ENCODE results near the gene SLC6A6. TPM values are rescaled to one million over a fixed set of nuclear protein-coding genes. Genes with fewer than 3 reads are reported as not detected.

The SLC6A6 gene
- total RNA-seq, 1 donor from 2014 or later = 24.2 TPM

GRCh38 chr3:14517601-14518431 lies 115.4 kb downstream of the SLC6A6 start:
- H3K36me3 ChIP-seq (ENCODE audit: insufficient read depth, low read length) = no peaks in the 10 kb centered on the region
- no peak overlapping the region for H3K4me3 Mint-ChIP-seq (ENCODE audit: unreplicated experiment)
- H3K27me3 Mint-ChIP-seq (ENCODE audit: low read depth, unreplicated experiment) = peaks cover 38% of the 10 kb centered on the region
- DNase-seq (ENCODE audit: low read depth) = no peak
- no peaks in the 10 kb centered on the region for H3K9me3 Mint-ChIP-seq (ENCODE audit: unreplicated experiment)
- H3K36me3 Mint-ChIP-seq (ENCODE audit: low read depth, unreplicated experiment) = peaks cover 2% of the 10 kb centered on the region
- no peak overlapping the region for H3K9ac ChIP-seq (ENCODE audit: low read length)
- no peak overlapping the region for H3K27ac ChIP-seq (ENCODE audit: low read depth, low read length)
- H2AFZ ChIP-seq (ENCODE audit: low read depth, low read length) = no peak overlapping the region
- H3K9me3 ChIP-seq (ENCODE audit: insufficient read depth, low read depth, low read length) = no peaks in the 10 kb centered on the region
- no peaks in the 10 kb centered on the region for H3K4me1 ChIP-seq (ENCODE audit: insufficient read depth, low read length)
- H3K4me1 Mint-ChIP-seq (ENCODE audit: low read depth, unreplicated experiment) = no peaks in the 10 kb centered on the region
- FAIRE-seq = no peak
- no peaks in the 10 kb centered on the region for H4K20me1 ChIP-seq (ENCODE audit: insufficient read depth, low read length)
- no peak for TF ChIP-seq EZH2 (IDR thresholded peaks at IDR 0.05; ENCODE audit: insufficient read depth, low read length)
- TF ChIP-seq, protein P1, sequence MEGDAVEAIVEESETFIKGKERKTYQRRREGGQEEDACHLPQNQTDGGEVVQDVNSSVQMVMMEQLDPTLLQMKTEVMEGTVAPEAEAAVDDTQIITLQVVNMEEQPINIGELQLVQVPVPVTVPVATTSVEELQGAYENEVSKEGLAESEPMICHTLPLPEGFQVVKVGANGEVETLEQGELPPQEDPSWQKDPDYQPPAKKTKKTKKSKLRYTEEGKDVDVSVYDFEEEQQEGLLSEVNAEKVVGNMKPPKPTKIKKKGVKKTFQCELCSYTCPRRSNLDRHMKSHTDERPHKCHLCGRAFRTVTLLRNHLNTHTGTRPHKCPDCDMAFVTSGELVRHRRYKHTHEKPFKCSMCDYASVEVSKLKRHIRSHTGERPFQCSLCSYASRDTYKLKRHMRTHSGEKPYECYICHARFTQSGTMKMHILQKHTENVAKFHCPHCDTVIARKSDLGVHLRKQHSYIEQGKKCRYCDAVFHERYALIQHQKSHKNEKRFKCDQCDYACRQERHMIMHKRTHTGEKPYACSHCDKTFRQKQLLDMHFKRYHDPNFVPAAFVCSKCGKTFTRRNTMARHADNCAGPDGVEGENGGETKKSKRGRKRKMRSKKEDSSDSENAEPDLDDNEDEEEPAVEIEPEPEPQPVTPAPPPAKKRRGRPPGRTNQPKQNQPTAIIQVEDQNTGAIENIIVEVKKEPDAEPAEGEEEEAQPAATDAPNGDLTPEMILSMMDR (IDR thresholded peaks at IDR 0.05; ENCODE audit: insufficient read depth, low read depth, low read length) = no peak
- H3K4me3 ChIP-seq (ENCODE audit: insufficient read depth, low read depth, low read length) = no peak overlapping the region
- no peak overlapping the region for H3K27ac Mint-ChIP-seq (ENCODE audit: unreplicated experiment)
- H3K79me2 ChIP-seq (ENCODE audit: insufficient read depth, low read length) = no peaks in the 10 kb centered on the region
- H3K27me3 ChIP-seq (ENCODE audit: insufficient read depth, low read length) = peaks cover 23% of the 10 kb centered on the region
- no peak overlapping the region for H3K4me2 ChIP-seq (ENCODE audit: low read length)

- Histone ChIP-seq H3K9me3 (ENCODE audit: insufficient read depth, low read depth, low read length) (no peaks in the 10 kb centered on the region), H3K36me3 (ENCODE audit: insufficient read depth, low read length) (no peaks in the 10 kb centered on the region), H3K4me1 (ENCODE audit: insufficient read depth, low read length) (no peaks in the 10 kb centered on the region), H3K27me3 (ENCODE audit: insufficient read depth, low read length) (peaks cover 25% of the 10 kb centered on the region), H3K79me2 (ENCODE audit: insufficient read depth, low read length) (no peaks in the 10 kb centered on the region), H3K4me2 (ENCODE audit: low read length) (no peak overlapping the region), H3K4me3 (ENCODE audit: insufficient read depth, low read depth, low read length) (no peak overlapping the region), H4K20me1 (ENCODE audit: insufficient read depth, low read length) (no peaks in the 10 kb centered on the region), H3K9ac (ENCODE audit: low read length) (no peak overlapping the region), H3K27ac (ENCODE audit: low read depth, low read length) (no peak overlapping the region), H2AFZ (ENCODE audit: low read depth, low read length) (no peak overlapping the region)
- FAIRE-seq (no peak), DNase-seq (ENCODE audit: low read depth) (no peak)
- H3K9me3 Mint-ChIP-seq (ENCODE audit: unreplicated experiment) = no peaks in the 10 kb centered on the region
- no peaks in the 10 kb centered on the region for H3K4me1 Mint-ChIP-seq (ENCODE audit: low read depth, unreplicated experiment)
- H3K27me3 Mint-ChIP-seq (ENCODE audit: low read depth, unreplicated experiment) = peaks cover 42% of the 10 kb centered on the region
- no peak overlapping the region for H3K4me3 Mint-ChIP-seq (ENCODE audit: unreplicated experiment)
- H3K27ac Mint-ChIP-seq (ENCODE audit: unreplicated experiment) = no peak overlapping the region
- no peak for TF ChIP-seq EZH2 (IDR thresholded peaks at IDR 0.05; ENCODE audit: insufficient read depth, low read length)
- TF ChIP-seq, protein P1 (IDR thresholded peaks at IDR 0.05; ENCODE audit: insufficient read depth, low read depth, low read length) = no peak
- peaks cover 2% of the 10 kb centered on the region for H3K36me3 Mint-ChIP-seq (ENCODE audit: low read depth, unreplicated experiment)
Measured at GRCh38 chr3:14518432-14518802, 116.0 kb downstream of the SLC6A6 start.

GRCh38 chr3:14518893-14519292 lies 116.5 kb downstream of the SLC6A6 start:
- Mint-ChIP-seq H3K27me3 (ENCODE audit: low read depth, unreplicated experiment) (peaks cover 42% of the 10 kb centered on the region), H3K4me3 (ENCODE audit: unreplicated experiment) (no peak overlapping the region), H3K9me3 (ENCODE audit: unreplicated experiment) (no peaks in the 10 kb centered on the region), H3K27ac (ENCODE audit: unreplicated experiment) (no peak overlapping the region), H3K4me1 (ENCODE audit: low read depth, unreplicated experiment) (no peaks in the 10 kb centered on the region), H3K36me3 (ENCODE audit: low read depth, unreplicated experiment) (peaks cover 2% of the 10 kb centered on the region)
- Histone ChIP-seq H3K4me3 (ENCODE audit: insufficient read depth, low read depth, low read length) (no peak overlapping the region), H3K36me3 (ENCODE audit: insufficient read depth, low read length) (no peaks in the 10 kb centered on the region), H3K4me2 (ENCODE audit: low read length) (no peak overlapping the region), H3K4me1 (ENCODE audit: insufficient read depth, low read length) (no peaks in the 10 kb centered on the region), H3K9ac (ENCODE audit: low read length) (no peak overlapping the region), H4K20me1 (ENCODE audit: insufficient read depth, low read length) (no peaks in the 10 kb centered on the region), H3K9me3 (ENCODE audit: insufficient read depth, low read depth, low read length) (no peaks in the 10 kb centered on the region), H3K27me3 (ENCODE audit: insufficient read depth, low read length) (peaks cover 25% of the 10 kb centered on the region), H3K27ac (ENCODE audit: low read depth, low read length) (no peak overlapping the region), H3K79me2 (ENCODE audit: insufficient read depth, low read length) (no peaks in the 10 kb centered on the region), H2AFZ (ENCODE audit: low read depth, low read length) (no peak overlapping the region)
- TF ChIP-seq, protein P1 (IDR thresholded peaks at IDR 0.05; ENCODE audit: insufficient read depth, low read depth, low read length) = no peak
- TF ChIP-seq EZH2 (IDR thresholded peaks at IDR 0.05; ENCODE audit: insufficient read depth, low read length) = no peak
- DNase-seq (ENCODE audit: low read depth) (no peak), FAIRE-seq (no peak)

All from astrocyte (in vitro differentiated cells and primary cell).